Upper lobe of left lung (tissue), 4 donors: ENCODE measurements around the gene UBE2E1.

Source experiments
- POLR2A ChIP-seq, 4 donors: fragments of 450-650 bp; IDR thresholded peaks; one replicate each; pipeline ENCODE4 v1.5.1; 2016 to 2017; ENCODE audit warnings: antibody characterized with exemption in 4 of 4, mild to moderate bottlenecking in 2 of 4
- TF ChIP-seq, protein P1 (sequence below), 6 experiments: fragments of 450-650 bp in 4 of 6; fragments of 200-600 bp in 2 of 6; sonication (generic) in 2 of 6; IDR thresholded peaks; one replicate each; pipeline ENCODE4 v1.5.1; 2016 to 2019; ENCODE audit warnings: antibody characterized with exemption in 6 of 6

DNA sequence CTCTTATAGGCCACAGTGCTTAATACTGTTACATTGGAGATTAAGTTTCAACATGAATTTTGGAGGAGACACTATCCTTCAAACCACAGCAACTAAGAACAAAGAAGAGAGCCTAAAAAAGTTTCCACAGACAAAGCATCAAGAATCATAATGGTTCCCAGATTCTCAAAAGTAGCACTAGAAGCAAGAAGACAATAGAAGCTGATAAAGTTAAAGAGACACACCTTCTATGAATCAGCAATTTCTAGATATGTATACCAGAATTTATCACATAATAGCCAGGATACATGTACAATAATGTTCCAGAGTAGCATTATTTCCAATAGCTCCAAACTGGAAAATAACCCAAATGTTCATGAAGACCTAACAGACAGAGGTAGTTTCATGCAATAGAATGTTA, 98.8 kb downstream of the UBE2E1 start:
- TF ChIP-seq POLR2A (IDR thresholded peaks at IDR 0.05): no peak
- TF ChIP-seq, protein P1, sequence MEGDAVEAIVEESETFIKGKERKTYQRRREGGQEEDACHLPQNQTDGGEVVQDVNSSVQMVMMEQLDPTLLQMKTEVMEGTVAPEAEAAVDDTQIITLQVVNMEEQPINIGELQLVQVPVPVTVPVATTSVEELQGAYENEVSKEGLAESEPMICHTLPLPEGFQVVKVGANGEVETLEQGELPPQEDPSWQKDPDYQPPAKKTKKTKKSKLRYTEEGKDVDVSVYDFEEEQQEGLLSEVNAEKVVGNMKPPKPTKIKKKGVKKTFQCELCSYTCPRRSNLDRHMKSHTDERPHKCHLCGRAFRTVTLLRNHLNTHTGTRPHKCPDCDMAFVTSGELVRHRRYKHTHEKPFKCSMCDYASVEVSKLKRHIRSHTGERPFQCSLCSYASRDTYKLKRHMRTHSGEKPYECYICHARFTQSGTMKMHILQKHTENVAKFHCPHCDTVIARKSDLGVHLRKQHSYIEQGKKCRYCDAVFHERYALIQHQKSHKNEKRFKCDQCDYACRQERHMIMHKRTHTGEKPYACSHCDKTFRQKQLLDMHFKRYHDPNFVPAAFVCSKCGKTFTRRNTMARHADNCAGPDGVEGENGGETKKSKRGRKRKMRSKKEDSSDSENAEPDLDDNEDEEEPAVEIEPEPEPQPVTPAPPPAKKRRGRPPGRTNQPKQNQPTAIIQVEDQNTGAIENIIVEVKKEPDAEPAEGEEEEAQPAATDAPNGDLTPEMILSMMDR (IDR thresholded peaks at IDR 0.05): no peak
